ENCODE measurements around the gene AHCTF1. TPM values are rescaled to one million over a fixed set of nuclear protein-coding genes. Genes with fewer than 3 reads are reported as not detected.

The AHCTF1 gene
- total RNA-seq, 1 donor from 2014 or later = 62.1 TPM

DNA sequence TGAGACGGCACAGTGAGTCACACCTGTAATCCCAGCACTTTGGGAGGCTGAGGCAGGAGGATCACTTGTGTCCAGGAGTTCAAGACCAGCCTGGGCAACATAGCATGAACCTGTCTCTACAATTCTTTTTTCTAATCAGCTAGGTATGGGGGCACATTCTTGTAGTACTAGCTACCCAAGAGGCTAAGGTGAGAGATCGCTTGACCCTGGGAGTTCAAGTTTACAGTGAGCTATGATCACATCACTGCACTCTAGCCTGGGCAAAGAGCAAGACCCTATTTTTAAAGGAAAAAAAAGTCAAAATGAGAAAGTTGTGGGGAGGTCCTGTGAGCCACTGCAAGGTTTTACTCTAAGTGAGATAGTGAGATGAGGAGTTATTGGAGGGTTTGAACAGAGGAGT lies 34.8 kb upstream of the AHCTF1 start:
- Histone ChIP-seq H3K4me2 (no peak overlapping the region), H2AFZ (replicated peaks) (no peak overlapping the region), H3K27ac (no peak overlapping the region), H3K36me3 (peaks cover 9% of the 10 kb centered on the region), H3F3A (ENCODE audit: low read depth) (peaks cover 16% of the 10 kb centered on the region), H3K9me3 (ENCODE audit: low read depth) (no peaks in the 10 kb centered on the region), H3K4me3 (no peak overlapping the region), H3K4me1 (peaks cover 9% of the 10 kb centered on the region), H4K20me1 (ENCODE audit: low read depth) (no peaks in the 10 kb centered on the region), H3K9ac (no peak overlapping the region), H3K27me3 (no peaks in the 10 kb centered on the region), H3K79me2 (ENCODE audit: low read depth) (no peaks in the 10 kb centered on the region)
- TF ChIP-seq, protein P1, sequence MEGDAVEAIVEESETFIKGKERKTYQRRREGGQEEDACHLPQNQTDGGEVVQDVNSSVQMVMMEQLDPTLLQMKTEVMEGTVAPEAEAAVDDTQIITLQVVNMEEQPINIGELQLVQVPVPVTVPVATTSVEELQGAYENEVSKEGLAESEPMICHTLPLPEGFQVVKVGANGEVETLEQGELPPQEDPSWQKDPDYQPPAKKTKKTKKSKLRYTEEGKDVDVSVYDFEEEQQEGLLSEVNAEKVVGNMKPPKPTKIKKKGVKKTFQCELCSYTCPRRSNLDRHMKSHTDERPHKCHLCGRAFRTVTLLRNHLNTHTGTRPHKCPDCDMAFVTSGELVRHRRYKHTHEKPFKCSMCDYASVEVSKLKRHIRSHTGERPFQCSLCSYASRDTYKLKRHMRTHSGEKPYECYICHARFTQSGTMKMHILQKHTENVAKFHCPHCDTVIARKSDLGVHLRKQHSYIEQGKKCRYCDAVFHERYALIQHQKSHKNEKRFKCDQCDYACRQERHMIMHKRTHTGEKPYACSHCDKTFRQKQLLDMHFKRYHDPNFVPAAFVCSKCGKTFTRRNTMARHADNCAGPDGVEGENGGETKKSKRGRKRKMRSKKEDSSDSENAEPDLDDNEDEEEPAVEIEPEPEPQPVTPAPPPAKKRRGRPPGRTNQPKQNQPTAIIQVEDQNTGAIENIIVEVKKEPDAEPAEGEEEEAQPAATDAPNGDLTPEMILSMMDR (IDR thresholded peaks at IDR 0.05) = no peak
- TF ChIP-seq EZH2 (IDR thresholded peaks at IDR 0.05) = no peak
- no peak for TF ChIP-seq EZH2phosphoT487 (IDR thresholded peaks at IDR 0.05)
- Mint-ChIP-seq H3K4me1 (peaks cover 6% of the 10 kb centered on the region), H3K4me3 (no peak overlapping the region), H3K36me3 (peaks cover 75% of the 10 kb centered on the region), H3K27ac (no peak overlapping the region), H3K27me3 (ENCODE audit: insufficient read depth, low read depth) (peaks cover 2% of the 10 kb centered on the region), H3K9me3 (peaks cover 73% of the 10 kb centered on the region)
- no peak for DNase-seq (ENCODE audit: low spot score)

DNA sequence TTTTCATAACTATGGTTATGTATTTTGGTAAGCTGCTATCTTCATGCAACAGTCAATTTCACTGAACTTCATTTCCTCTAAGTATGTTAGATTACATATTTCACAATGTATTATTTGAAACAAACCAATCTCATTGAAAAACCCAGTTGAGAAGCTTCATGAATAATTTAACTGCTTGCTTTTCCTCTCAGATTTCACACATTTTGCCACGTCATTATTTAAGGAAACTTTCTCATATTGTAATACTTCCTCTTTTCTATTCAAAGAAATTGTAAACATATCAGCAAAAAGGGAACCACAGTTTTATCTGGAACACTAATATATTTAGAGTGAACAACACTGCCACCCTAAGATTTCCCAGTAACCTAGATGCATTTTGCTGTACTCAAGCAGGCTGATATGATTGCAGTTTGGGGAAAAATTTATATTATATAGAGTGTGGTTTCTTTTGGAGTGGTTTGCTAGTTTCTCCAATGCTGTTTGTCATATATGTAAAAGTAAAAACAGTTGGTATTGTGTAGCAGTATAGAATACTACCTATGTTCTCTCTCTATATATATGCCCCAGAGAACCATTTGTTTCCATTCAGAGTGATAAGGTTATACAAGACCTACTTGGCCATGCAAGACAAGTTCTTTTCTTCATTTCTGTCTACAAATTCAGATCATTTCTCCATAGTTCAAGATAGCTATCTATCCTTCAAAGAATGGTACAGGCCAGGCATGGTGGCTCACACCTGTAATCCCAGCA lies 28.4 kb upstream of the AHCTF1 start:
- Mint-ChIP-seq H3K9me3 (peaks cover 27% of the 10 kb centered on the region), H3K4me1 (peaks cover 11% of the 10 kb centered on the region), H3K27me3 (ENCODE audit: insufficient read depth, low read depth) (no peaks in the 10 kb centered on the region), H3K27ac (no peak overlapping the region), H3K4me3 (no peak overlapping the region), H3K36me3 (peaks cover 66% of the 10 kb centered on the region)
- Histone ChIP-seq H2AFZ (replicated peaks) (no peak overlapping the region), H3K4me2 (no peak overlapping the region), H3K4me1 (peaks cover 14% of the 10 kb centered on the region), H3F3A (ENCODE audit: low read depth) (peaks cover 21% of the 10 kb centered on the region), H3K9ac (no peak overlapping the region), H3K36me3 (no peaks in the 10 kb centered on the region), H4K20me1 (ENCODE audit: low read depth) (no peaks in the 10 kb centered on the region), H3K27me3 (no peaks in the 10 kb centered on the region), H3K79me2 (ENCODE audit: low read depth) (no peaks in the 10 kb centered on the region), H3K9me3 (ENCODE audit: low read depth) (no peaks in the 10 kb centered on the region), H3K27ac (no peak overlapping the region), H3K4me3 (no peak overlapping the region)
- no peak for TF ChIP-seq EZH2phosphoT487 (IDR thresholded peaks at IDR 0.05)
- TF ChIP-seq EZH2 (IDR thresholded peaks at IDR 0.05) = no peak
- TF ChIP-seq, protein P1 (IDR thresholded peaks at IDR 0.05) = no peak
- no peak for DNase-seq (ENCODE audit: low spot score)

DNA sequence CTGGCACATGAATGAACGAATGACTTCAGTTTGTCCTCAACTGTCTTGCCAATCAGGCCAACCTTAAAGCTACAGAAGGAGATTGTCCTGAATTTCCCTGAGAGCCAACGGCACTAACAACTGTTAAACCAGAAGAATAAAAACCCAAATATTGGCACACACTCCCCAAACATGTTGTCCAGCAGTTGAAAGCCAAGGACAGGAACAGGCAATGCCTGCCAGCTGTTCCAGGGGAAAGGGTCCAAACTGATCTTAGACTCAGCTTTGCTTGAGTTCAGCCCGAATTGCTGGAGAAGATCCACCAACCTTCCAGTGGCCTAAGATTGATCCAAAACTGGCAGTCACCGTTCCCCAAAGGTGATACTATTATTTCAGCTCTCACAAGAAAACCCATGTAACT lies 22.4 kb upstream of the AHCTF1 start:
- H3K79me2 ChIP-seq (ENCODE audit: low read depth) = no peaks in the 10 kb centered on the region
- no peaks in the 10 kb centered on the region for H3F3A ChIP-seq (ENCODE audit: low read depth)
- H3K4me1 ChIP-seq = no peaks in the 10 kb centered on the region
- H2AFZ ChIP-seq (replicated peaks) = no peak overlapping the region
- Mint-ChIP-seq H3K27me3 (ENCODE audit: insufficient read depth, low read depth) (no peaks in the 10 kb centered on the region), H3K27ac (no peak overlapping the region), H3K4me3 (no peak overlapping the region), H3K36me3 (peaks cover 46% of the 10 kb centered on the region), H3K9me3 (peaks cover 4% of the 10 kb centered on the region), H3K4me1 (no peaks in the 10 kb centered on the region)
- H4K20me1 ChIP-seq (ENCODE audit: low read depth) = no peaks in the 10 kb centered on the region
- no peak for DNase-seq (ENCODE audit: low spot score)
- TF ChIP-seq EZH2 (IDR thresholded peaks at IDR 0.05) = no peak
- TF ChIP-seq, protein P1 (IDR thresholded peaks at IDR 0.05) = no peak
- TF ChIP-seq EZH2phosphoT487 (IDR thresholded peaks at IDR 0.05) = no peak
- no peaks in the 10 kb centered on the region for H3K27me3 ChIP-seq
- no peak overlapping the region for H3K9ac ChIP-seq
- H3K36me3 ChIP-seq = no peaks in the 10 kb centered on the region
- H3K4me2 ChIP-seq = no peak overlapping the region
- no peaks in the 10 kb centered on the region for H3K9me3 ChIP-seq (ENCODE audit: low read depth)
- no peak overlapping the region for H3K4me3 ChIP-seq
- no peak overlapping the region for H3K27ac ChIP-seq

Measured in neural progenitor cell (in vitro differentiated cells).